HEK293 (cell line): ENCODE results near the gene GNG7.

ENCODE experiments used
- CTCF ChIA-PET: fragments of 350-600 bp; formaldehyde crosslinking; extraction: SDS; loops from one replicate; lab custom pipeline; 2021; ENCODE audit warnings: antibody characterized with exemption; lab: Yijun Ruan, JAX
- POLR2A ChIA-PET: fragments of 300-600 bp; formaldehyde crosslinking; extraction: SDS; loops from one replicate; lab custom pipeline; 2020; ENCODE audit warnings: antibody characterized with exemption, inconsistent platforms; lab: Yijun Ruan, JAX
- H3K27ac ChIP-seq: fragments of 200-500 bp; sonication (Bioruptor generic); 2 replicates; pipeline ENCODE4 v1.5.1; 2014; ENCODE audit warnings: low read depth, low read length, control low read depth, inconsistent platforms; ENCODE audit errors: extremely low read depth
- H3K36me3 ChIP-seq, 2 experiments: fragments of 200-500 bp in 1 of 2; sonication (Bioruptor generic) in 1 of 2; 1 replicate in 1 of 2; 2 replicates in 1 of 2; pipeline ENCODE4 v1.5.1; 2014 to 2017; ENCODE audit warnings: inconsistent platforms in 2 of 2, low read length in 2 of 2; ENCODE audit not compliant: control insufficient read depth in 2 of 2, insufficient read depth in 1 of 2
- H3K4me1 ChIP-seq: fragments of 200-500 bp; sonication (Bioruptor generic); 2 replicates; pipeline ENCODE4 v1.5.1; 2014; ENCODE audit warnings: mild to moderate bottlenecking, low read length, inconsistent platforms; ENCODE audit not compliant: control insufficient read depth, insufficient read depth
- H3K4me3 ChIP-seq: 2 replicates; pipeline ENCODE4 v1.5.1; 2011; ENCODE audit warnings: low read depth, mild to moderate bottlenecking, control low read depth, low read length, moderate library complexity
- H3K9me3 ChIP-seq: fragments of 200-500 bp; sonication (Bioruptor generic); 2 replicates; pipeline ENCODE4 v1.5.1; 2014; ENCODE audit warnings: low read depth, low read length, inconsistent platforms; ENCODE audit not compliant: control insufficient read depth, insufficient read depth
- IKZF3 ChIP-seq: fragments of 450-650 bp; IDR thresholded peaks from 2 replicates; pipeline ENCODE4 v1.5.0; 2018; ENCODE audit warnings: missing biosample characterization, mild to moderate bottlenecking, missing genetic modification characterization, moderate library complexity
- SP2 ChIP-seq: fragments of 450-650 bp; formaldehyde crosslinking; IDR thresholded peaks from 2 replicates; pipeline ENCODE4 v1.5.1; 2016; ENCODE audit warnings: missing biosample characterization, missing genetic modification characterization
- TCF7L2 ChIP-seq: IDR thresholded peaks from 2 replicates; pipeline ENCODE4 v1.6.1; 2011; ENCODE audit warnings: low read depth, mild to moderate bottlenecking, inconsistent platforms, low read length, moderate library complexity, borderline replicate concordance
- ZBTB26 ChIP-seq: fragments of 450-650 bp; formaldehyde crosslinking; optimal IDR thresholded peaks from 2 replicates; pipeline ENCODE3; 2016; ENCODE audit warnings: missing biosample characterization, mild to moderate bottlenecking, missing genetic modification characterization
- ZFHX2 ChIP-seq: fragments of 450-650 bp; formaldehyde crosslinking; conservative IDR thresholded peaks from 2 replicates; pipeline ENCODE4 v1.5.1; 2016; ENCODE audit warnings: missing biosample characterization, missing genetic modification characterization
- ZNF140 ChIP-seq: fragments of 450-650 bp; formaldehyde crosslinking; IDR thresholded peaks from 2 replicates; pipeline ENCODE4 v1.5.1; 2016; ENCODE audit warnings: missing biosample characterization, missing genetic modification characterization
- ZNF157 ChIP-seq: fragments of 450-650 bp; formaldehyde crosslinking; IDR thresholded peaks from 2 replicates; pipeline ENCODE4 v1.5.1; 2016; ENCODE audit warnings: missing biosample characterization, missing genetic modification characterization
- ZNF184 ChIP-seq: fragments of 450-650 bp; IDR thresholded peaks from 2 replicates; pipeline ENCODE4 v1.5.1; 2018; ENCODE audit warnings: missing biosample characterization, mild to moderate bottlenecking, missing genetic modification characterization
- ZNF292 ChIP-seq: fragments of 450-650 bp; formaldehyde crosslinking; IDR thresholded peaks from 2 replicates; pipeline ENCODE4 v1.5.1; 2016; ENCODE audit warnings: low read depth, missing biosample characterization, missing genetic modification characterization, borderline replicate concordance
- ZNF341 ChIP-seq: fragments of 450-650 bp; formaldehyde crosslinking; IDR thresholded peaks from 2 replicates; pipeline ENCODE4; 2016; ENCODE audit warnings: low read depth, missing biosample characterization, missing genetic modification characterization
- ZNF354C ChIP-seq: fragments of 450-650 bp; formaldehyde crosslinking; IDR thresholded peaks from 2 replicates; pipeline ENCODE4 v1.5.1; 2016; ENCODE audit warnings: missing biosample characterization, missing genetic modification characterization, low read depth, borderline replicate concordance
- ZNF404 ChIP-seq: fragments of 450-650 bp; formaldehyde crosslinking; IDR thresholded peaks from 2 replicates; pipeline ENCODE4 v1.5.1; 2017; ENCODE audit warnings: missing biosample characterization, missing genetic modification characterization
- ZNF416 ChIP-seq: fragments of 450-650 bp; formaldehyde crosslinking; IDR thresholded peaks from 2 replicates; pipeline ENCODE4 v1.5.1; 2016; ENCODE audit warnings: missing biosample characterization, missing genetic modification characterization
- ZNF433 ChIP-seq: fragments of 450-650 bp; formaldehyde crosslinking; IDR thresholded peaks from 2 replicates; pipeline ENCODE4 v1.5.1; 2016; ENCODE audit warnings: missing biosample characterization, missing genetic modification characterization, low read depth
- ZNF529 ChIP-seq: fragments of 450-650 bp; formaldehyde crosslinking; IDR thresholded peaks from 2 replicates; pipeline ENCODE4 v1.5.1; 2017; ENCODE audit warnings: missing genetic modification characterization, missing biosample characterization; ENCODE audit not compliant: insufficient replicate concordance
- ZNF549 ChIP-seq: fragments of 450-650 bp; IDR thresholded peaks from 2 replicates; pipeline ENCODE4 v1.5.1; 2018; ENCODE audit warnings: missing biosample characterization, missing genetic modification characterization, mild to moderate bottlenecking, inconsistent platforms, moderate library complexity
- ZNF555 ChIP-seq: fragments of 450-650 bp; formaldehyde crosslinking; conservative IDR thresholded peaks from 2 replicates; pipeline ENCODE4 v1.5.1; 2017; ENCODE audit warnings: missing biosample characterization, mild to moderate bottlenecking, missing genetic modification characterization, inconsistent platforms
- ZNF571 ChIP-seq: fragments of 450-650 bp; formaldehyde crosslinking; IDR thresholded peaks from 2 replicates; pipeline ENCODE4 v1.5.0; 2017; ENCODE audit warnings: missing biosample characterization, missing genetic modification characterization
- ZNF610 ChIP-seq: fragments of 450-650 bp; formaldehyde crosslinking; IDR thresholded peaks from 2 replicates; pipeline ENCODE4 v1.5.1; 2016; ENCODE audit warnings: missing biosample characterization, missing genetic modification characterization, borderline replicate concordance
- ZNF626 ChIP-seq: fragments of 450-650 bp; sonication (Bioruptor Pico); formaldehyde crosslinking; IDR thresholded peaks from 2 replicates; pipeline ENCODE4 v1.5.1; 2018; ENCODE audit warnings: missing biosample characterization, missing genetic modification characterization, inconsistent platforms
- ZNF791 ChIP-seq: fragments of 450-650 bp; formaldehyde crosslinking; IDR thresholded peaks from 2 replicates; pipeline ENCODE4 v1.5.1; 2016; ENCODE audit warnings: missing biosample characterization, missing genetic modification characterization
- TF ChIP-seq, protein P1 (sequence below): fragments of 450-650 bp; formaldehyde crosslinking; IDR thresholded peaks from 2 replicates; pipeline ENCODE4 v1.5.1; 2016; ENCODE audit warnings: missing biosample characterization, missing genetic modification characterization
- TF ChIP-seq, protein P2 (sequence below): fragments of 450-650 bp; formaldehyde crosslinking; IDR thresholded peaks from 2 replicates; pipeline ENCODE4 v1.5.1; 2017; ENCODE audit warnings: missing biosample characterization, missing genetic modification characterization

GNG7 gene

GRCh38 chr19:2500841-2501261 lies 201.6 kb downstream of the GNG7 start:
- Histone ChIP-seq H3K36me3 (no peaks in the 10 kb centered on the region), H3K27ac (no peak overlapping the region), H3K9me3 (no peaks in the 10 kb centered on the region), H3K4me3 (no peak overlapping the region), H3K4me1 (no peaks in the 10 kb centered on the region)
- ChIA-PET POLR2A (no interaction called here), CTCF (no interaction called here)
- TF ChIP-seq ZBTB26: no peak
- no peak for TF ChIP-seq TCF7L2
- no peak for TF ChIP-seq IKZF3 (tag by site-specific recombination)
- no peak for TF ChIP-seq SP2 (tag by site-specific recombination)
- TF ChIP-seq, protein P1, sequence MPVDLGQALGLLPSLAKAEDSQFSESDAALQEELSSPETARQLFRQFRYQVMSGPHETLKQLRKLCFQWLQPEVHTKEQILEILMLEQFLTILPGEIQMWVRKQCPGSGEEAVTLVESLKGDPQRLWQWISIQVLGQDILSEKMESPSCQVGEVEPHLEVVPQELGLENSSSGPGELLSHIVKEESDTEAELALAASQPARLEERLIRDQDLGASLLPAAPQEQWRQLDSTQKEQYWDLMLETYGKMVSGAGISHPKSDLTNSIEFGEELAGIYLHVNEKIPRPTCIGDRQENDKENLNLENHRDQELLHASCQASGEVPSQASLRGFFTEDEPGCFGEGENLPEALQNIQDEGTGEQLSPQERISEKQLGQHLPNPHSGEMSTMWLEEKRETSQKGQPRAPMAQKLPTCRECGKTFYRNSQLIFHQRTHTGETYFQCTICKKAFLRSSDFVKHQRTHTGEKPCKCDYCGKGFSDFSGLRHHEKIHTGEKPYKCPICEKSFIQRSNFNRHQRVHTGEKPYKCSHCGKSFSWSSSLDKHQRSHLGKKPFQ (tag by site-specific recombination): no peak

- POLR2A ChIA-PET: interaction anchor here (0.6 kb wide), 1 partner anchor 79 kb away, joined by 7 read pairs; no protein-coding TSS in a partner anchor
- no peak for TF ChIP-seq ZNF571 (tag by site-specific recombination)
- TF ChIP-seq ZNF292: no peak
- no peak for TF ChIP-seq ZNF791 (tag by site-specific recombination)
- no peak for TF ChIP-seq ZNF354C
- TF ChIP-seq ZNF404 (tag by site-specific recombination): no peak
- TF ChIP-seq ZNF157 (tag by site-specific recombination): no peak
- TF ChIP-seq ZFHX2 (tag by site-specific recombination): no peak
- no peak for TF ChIP-seq ZNF549 (tag by site-specific recombination)
- TF ChIP-seq ZNF529 (tag by site-specific recombination): no peak
- TF ChIP-seq ZNF140 (tag by site-specific recombination): no peak
- TF ChIP-seq ZNF433 (tag by site-specific recombination): no peak
- TF ChIP-seq ZNF610 (tag by site-specific recombination): no peak
- TF ChIP-seq, protein P2, sequence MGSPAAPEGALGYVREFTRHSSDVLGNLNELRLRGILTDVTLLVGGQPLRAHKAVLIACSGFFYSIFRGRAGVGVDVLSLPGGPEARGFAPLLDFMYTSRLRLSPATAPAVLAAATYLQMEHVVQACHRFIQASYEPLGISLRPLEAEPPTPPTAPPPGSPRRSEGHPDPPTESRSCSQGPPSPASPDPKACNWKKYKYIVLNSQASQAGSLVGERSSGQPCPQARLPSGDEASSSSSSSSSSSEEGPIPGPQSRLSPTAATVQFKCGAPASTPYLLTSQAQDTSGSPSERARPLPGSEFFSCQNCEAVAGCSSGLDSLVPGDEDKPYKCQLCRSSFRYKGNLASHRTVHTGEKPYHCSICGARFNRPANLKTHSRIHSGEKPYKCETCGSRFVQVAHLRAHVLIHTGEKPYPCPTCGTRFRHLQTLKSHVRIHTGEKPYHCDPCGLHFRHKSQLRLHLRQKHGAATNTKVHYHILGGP: no peak
- TF ChIP-seq ZNF416 (tag by site-specific recombination): no peak
- TF ChIP-seq ZNF555 (tag by site-specific recombination): no peak
- no peak overlapping the region for H3K27ac ChIP-seq
- no peak overlapping the region for H3K4me3 ChIP-seq
- H3K4me1 ChIP-seq: no peaks in the 10 kb centered on the region
- no peaks in the 10 kb centered on the region for H3K36me3 ChIP-seq
- CTCF ChIA-PET: no interaction called here
- no peaks in the 10 kb centered on the region for H3K9me3 ChIP-seq
These were observed 202.3 kb downstream of the GNG7 start for GRCh38 chr19:2500156-2500555.

- no peak for TF ChIP-seq ZNF626 (tag by site-specific recombination)
- TF ChIP-seq, protein P1 (tag by site-specific recombination): no peak
- TF ChIP-seq ZNF341 (tag by site-specific recombination): no peak
- TF ChIP-seq ZNF184 (tag by site-specific recombination): no peak
- Histone ChIP-seq H3K4me1 (no peaks in the 10 kb centered on the region), H3K4me3 (no peak overlapping the region), H3K9me3 (no peaks in the 10 kb centered on the region), H3K36me3 (no peaks in the 10 kb centered on the region), H3K27ac (no peak overlapping the region)
- ChIA-PET CTCF (no interaction called here), POLR2A (interaction anchor here (13.1 kb wide), 1 partner anchor 20 kb away, joined by 168 read pairs; the partner anchor contains the start of gene GADD45B)
These were observed 205.3 kb downstream of the GNG7 start for GRCh38 chr19:2497186-2497585.
